Panc1 (cell line): ENCODE data around the gene EHD1.

Experiments used
- CTCF ChIP-seq: fragments of 450-650 bp; IDR thresholded peaks from 2 replicates; pipeline ENCODE4 v1.5.1; 2017; ENCODE audit warnings: mild to moderate bottlenecking
- POLR2AphosphoS5 ChIP-seq: IDR thresholded peaks from 2 replicates; pipeline ENCODE4 v1.6.1; 2012; ENCODE audit warnings: mild to moderate bottlenecking, low read depth, low read length, moderate library complexity
- REST ChIP-seq, 2 experiments: IDR thresholded peaks; 2 replicates each; pipeline ENCODE4 v1.6.1; 2011 to 2012; ENCODE audit warnings: low read depth in 2 of 2, control low read depth in 1 of 2, low read length in 1 of 2, mild to moderate bottlenecking in 1 of 2, moderate library complexity in 1 of 2; ENCODE audit not compliant: insufficient read depth in 1 of 2
- SIN3A ChIP-seq: IDR thresholded peaks from 2 replicates; pipeline ENCODE4 v1.6.1; 2012; ENCODE audit warnings: low read depth, mild to moderate bottlenecking, low read length, moderate library complexity, borderline replicate concordance; ENCODE audit not compliant: insufficient read depth
- TCF7L2 ChIP-seq: IDR thresholded peaks from 2 replicates; pipeline ENCODE4 v1.6.1; 2011; ENCODE audit warnings: mild to moderate bottlenecking, low read depth, low read length, inconsistent platforms

GRCh38 chr11:64857485-64857884 is 20.9 kb downstream of the EHD1 start:
- TF ChIP-seq CTCF (no peak), POLR2AphosphoS5 (no peak), TCF7L2 (no peak), SIN3A (no peak), REST (IDR thresholded peaks at IDR 0.05; ENCODE audit: insufficient read depth in 1 of 2, low read depth in 2 of 2, low read length in 1 of 2) (no peak)
